PFSK-1 (cell line): ENCODE measurements around the gene TMEM205.

Experiments
- FOXP2 ChIP-seq: optimal IDR thresholded peaks from 2 replicates; pipeline ENCODE3; 2011; ENCODE audit warnings: borderline replicate concordance, control low read depth, inconsistent platforms; ENCODE audit not compliant: insufficient read depth; ENCODE audit errors: extremely low read length, extremely low read depth
- POLR2AphosphoS5 ChIP-seq: IDR thresholded peaks from 2 replicates; pipeline ENCODE4 v1.6.1; 2012; ENCODE audit warnings: low read depth, mild to moderate bottlenecking, control low read depth, low read length, moderate library complexity
- SIN3A ChIP-seq: IDR thresholded peaks from 2 replicates; pipeline ENCODE4 v1.6.1; 2012; ENCODE audit warnings: mild to moderate bottlenecking, low read length, moderate library complexity, borderline replicate concordance; ENCODE audit not compliant: insufficient read depth
- TAF1 ChIP-seq: IDR thresholded peaks from 2 replicates; pipeline ENCODE4 v1.6.1; 2012; ENCODE audit warnings: low read length, control low read depth, borderline replicate concordance; ENCODE audit not compliant: insufficient read depth
- TF ChIP-seq, protein P1 (sequence below), 2 experiments: IDR thresholded peaks; 2 replicates each; pipeline versions ENCODE4 v1.6.1 to v1.8.0; 2011 to 2012; ENCODE audit warnings: low read depth in 2 of 2, low read length in 2 of 2, control low read depth in 1 of 2, inconsistent platforms in 1 of 2, mild to moderate bottlenecking in 1 of 2, moderate library complexity in 1 of 2; ENCODE audit not compliant: insufficient read depth in 1 of 2

Gene TMEM205

DNA sequence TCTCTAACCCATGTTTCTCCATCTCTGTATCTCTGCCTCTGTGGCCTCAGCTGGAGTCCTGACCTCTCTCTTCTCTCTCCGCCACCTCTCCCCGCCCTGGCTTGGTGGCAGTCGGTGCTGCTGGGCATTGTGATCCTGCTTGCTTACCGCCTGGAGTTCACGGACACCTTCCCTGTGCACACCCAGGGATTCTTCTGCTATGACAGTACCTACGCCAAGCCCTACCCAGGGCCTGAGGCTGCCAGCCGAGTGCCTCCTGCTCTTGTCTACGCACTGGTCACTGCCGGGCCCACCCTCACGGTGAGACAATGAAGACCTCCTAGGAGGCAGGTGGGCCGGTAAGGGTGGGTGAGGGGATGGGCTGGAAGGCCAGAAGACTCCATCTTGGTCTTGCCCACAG lies 13.4 kb upstream of the TMEM205 start:
- TF ChIP-seq, protein P1, sequence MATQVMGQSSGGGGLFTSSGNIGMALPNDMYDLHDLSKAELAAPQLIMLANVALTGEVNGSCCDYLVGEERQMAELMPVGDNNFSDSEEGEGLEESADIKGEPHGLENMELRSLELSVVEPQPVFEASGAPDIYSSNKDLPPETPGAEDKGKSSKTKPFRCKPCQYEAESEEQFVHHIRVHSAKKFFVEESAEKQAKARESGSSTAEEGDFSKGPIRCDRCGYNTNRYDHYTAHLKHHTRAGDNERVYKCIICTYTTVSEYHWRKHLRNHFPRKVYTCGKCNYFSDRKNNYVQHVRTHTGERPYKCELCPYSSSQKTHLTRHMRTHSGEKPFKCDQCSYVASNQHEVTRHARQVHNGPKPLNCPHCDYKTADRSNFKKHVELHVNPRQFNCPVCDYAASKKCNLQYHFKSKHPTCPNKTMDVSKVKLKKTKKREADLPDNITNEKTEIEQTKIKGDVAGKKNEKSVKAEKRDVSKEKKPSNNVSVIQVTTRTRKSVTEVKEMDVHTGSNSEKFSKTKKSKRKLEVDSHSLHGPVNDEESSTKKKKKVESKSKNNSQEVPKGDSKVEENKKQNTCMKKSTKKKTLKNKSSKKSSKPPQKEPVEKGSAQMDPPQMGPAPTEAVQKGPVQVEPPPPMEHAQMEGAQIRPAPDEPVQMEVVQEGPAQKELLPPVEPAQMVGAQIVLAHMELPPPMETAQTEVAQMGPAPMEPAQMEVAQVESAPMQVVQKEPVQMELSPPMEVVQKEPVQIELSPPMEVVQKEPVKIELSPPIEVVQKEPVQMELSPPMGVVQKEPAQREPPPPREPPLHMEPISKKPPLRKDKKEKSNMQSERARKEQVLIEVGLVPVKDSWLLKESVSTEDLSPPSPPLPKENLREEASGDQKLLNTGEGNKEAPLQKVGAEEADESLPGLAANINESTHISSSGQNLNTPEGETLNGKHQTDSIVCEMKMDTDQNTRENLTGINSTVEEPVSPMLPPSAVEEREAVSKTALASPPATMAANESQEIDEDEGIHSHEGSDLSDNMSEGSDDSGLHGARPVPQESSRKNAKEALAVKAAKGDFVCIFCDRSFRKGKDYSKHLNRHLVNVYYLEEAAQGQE (IDR thresholded peaks at IDR 0.05; ENCODE audit: insufficient read depth in 1 of 2, low read depth in 2 of 2, low read length in 2 of 2): no peak
- TF ChIP-seq TAF1 (no peak), FOXP2 (no peak), SIN3A (no peak), POLR2AphosphoS5 (no peak)

GRCh38 chr19:11356676-11357550 lies 10.8 kb upstream of the TMEM205 start:
- TF ChIP-seq POLR2AphosphoS5: no peak
- TF ChIP-seq FOXP2: no peak
- TF ChIP-seq TAF1: no peak
- TF ChIP-seq, protein P1 (IDR thresholded peaks at IDR 0.05; ENCODE audit: insufficient read depth in 1 of 2, low read depth in 2 of 2, low read length in 2 of 2): no peak

DNA sequence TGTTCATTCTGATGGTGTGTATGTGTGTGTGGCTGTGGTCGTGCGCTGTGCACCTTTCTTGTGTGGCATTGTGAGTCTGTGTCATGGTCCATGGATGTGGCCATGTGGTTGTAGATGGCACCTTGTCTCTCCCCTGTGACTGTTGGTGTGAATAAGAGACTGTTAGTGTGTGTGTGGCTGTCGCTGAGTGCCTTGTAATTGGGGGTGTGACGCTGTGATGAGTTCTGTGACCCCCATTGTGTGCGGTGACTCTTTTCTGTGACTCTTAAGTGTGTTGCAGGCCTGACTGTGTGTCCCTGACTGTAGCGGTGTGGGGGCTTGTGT lies 10.0 kb upstream of the TMEM205 start:
- TF ChIP-seq POLR2AphosphoS5 (no peak), FOXP2 (no peak), TAF1 (no peak), SIN3A (no peak)
- TF ChIP-seq, protein P1 (IDR thresholded peaks at IDR 0.05; ENCODE audit: insufficient read depth in 1 of 2, low read depth in 2 of 2, low read length in 2 of 2): no peak

DNA sequence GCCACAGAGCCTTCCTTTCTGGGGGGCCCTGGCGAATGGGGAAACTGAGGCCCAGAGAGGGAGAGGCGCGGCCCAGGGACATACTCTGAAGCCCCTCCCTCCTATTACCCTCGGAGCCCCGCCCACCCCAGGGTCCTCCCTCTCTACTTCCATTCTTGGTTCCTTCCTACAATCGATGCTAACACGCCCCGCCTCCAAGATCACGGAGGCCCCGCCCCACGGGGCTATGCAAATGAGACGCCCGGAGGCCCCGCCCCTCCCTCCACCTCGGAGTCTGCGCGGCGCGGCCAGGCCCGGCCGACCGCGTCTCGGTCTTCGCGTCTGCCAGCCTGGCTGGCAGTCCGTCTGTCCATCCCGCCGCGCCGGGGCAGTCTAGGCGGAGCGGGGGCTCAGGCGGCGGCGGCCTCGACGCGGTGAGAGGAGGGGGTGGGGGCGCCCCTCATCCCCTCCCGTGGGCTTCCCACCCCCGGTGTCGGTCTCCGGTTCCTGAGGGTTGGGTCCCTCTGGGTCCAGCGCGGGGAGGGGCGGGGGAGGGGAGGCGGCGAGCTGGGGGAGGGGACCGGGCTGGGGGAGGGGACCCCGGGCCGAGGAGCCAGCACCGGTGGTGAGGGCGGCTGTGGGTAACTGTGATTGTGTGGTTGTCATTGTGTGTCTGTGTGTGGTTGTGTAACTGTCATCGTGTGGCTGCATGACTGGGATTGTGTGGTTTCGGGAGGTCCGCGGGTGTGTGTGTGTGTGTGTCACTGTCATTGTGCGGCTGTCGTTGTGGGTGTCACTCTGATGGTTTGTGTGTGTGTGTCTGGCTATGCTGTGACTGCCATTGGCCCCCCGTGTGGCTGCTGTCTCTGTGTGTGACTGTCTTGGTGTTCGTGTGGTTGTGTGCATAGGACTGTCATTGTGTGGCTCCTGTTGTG lies 9.3 kb upstream of the TMEM205 start, which contains the start of gene PLPPR2:
TSS of gene PLPPR2 (plus strand) at position 273 of the 914 bp plus-strand sequence. CDS start 2,242 bp downstream, outside the sequence.
- peak; percentile 79 for TF ChIP-seq POLR2AphosphoS5
- peak; percentile 19 for TF ChIP-seq FOXP2
- TF ChIP-seq SIN3A: no peak

DNA sequence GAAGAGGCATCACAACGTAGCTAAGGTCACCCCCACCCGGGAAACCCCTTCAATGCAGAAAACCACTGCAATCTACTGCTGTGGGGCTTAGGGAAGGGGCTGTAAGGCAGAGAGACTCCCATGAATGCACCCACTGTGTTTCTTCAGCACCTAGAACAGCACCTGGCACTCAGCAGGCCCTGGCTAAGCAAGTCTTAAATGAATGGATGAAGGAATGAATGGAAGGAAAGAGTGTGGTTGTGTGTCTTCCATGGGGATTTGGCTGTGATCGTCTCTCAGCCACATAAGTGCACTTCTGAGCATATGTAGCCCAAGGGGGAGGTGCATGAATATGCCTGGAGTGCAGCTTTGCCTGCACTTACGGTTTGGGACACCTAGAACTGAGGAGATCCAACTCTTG lies 3.1 kb upstream of the TMEM205 start:
- TF ChIP-seq POLR2AphosphoS5 (no peak), SIN3A (no peak)
- TF ChIP-seq, protein P1 (IDR thresholded peaks at IDR 0.05; ENCODE audit: insufficient read depth in 1 of 2, low read depth in 2 of 2, low read length in 2 of 2): peak in 1 of 2 experiments; percentile 77; a peak in 2 of 4 replicates
